Sciatic nerve (tissue), 2 donors: ENCODE results near the gene SUPT3H. TPM values are rescaled to one million over a fixed set of nuclear protein-coding genes. Genes with fewer than 3 reads are reported as not detected.
"Not testable (repeated sequence)": the region's sequence is repeated elsewhere in the genome, so short reads cannot be mapped to it uniquely, and the experiment has no call there.

Source experiments
- ATAC-seq: fragments of 200-7000 bp; cut with Tn5 transposase; one replicate; pipeline ENCODE4 v1.9.1; 2020; ENCODE audit warnings: mild to moderate bottlenecking, moderate library complexity
- DNase-seq: peaks from one replicate; pipeline ENCODE4 v3.0.0-alpha.2; 2020; ENCODE audit warnings: low spot score
- intact Hi-C: fragments of 100-400 bp; cut with DNase I; formaldehyde crosslinking; loops from one replicate; pipeline ENCODE4 v1.14.2; 2022
- total RNA-seq: library from RNA; stranded (reverse); fragmentation: NEBNext Ultra II Directional; extraction: Animal tissue kit (Norgen Biotek cat#: 25700); gene quantifications from one replicate; pipeline ENCODE4 v1.2.1, GENCODE V29; 2021
- donor health status: DM: no; HTN: no; CAD: no.
- donor health status: DM: no; HTN: no; CAD: no.

The SUPT3H gene
- total RNA-seq, 1 donor from 2014 or later = 12.9 TPM

DNA sequence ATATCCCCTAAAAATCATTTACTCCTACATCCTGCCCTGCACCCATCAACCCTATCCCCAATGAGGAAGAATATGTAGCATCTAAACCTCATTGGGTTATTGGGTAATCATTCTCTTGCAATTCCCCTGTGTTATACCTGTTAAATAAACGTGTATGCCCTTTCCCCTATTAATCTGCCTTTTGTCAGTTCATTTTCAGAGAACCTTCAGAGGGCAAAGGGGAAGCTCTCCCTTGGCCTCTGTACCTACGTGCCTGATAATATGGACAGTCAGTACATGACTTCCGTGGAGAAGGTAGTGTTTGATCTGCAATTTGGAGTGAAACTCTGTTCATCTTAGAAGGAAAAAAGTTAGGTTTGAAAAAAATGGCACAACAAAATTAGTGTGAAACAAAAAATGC lies 223.1 kb downstream of the SUPT3H start:
- DNase-seq = no peak
- ATAC-seq = no peak
- intact Hi-C loops = loop anchor here (2.0 kb wide), 1 partner anchor 44 kb away; no protein-coding TSS in a partner anchor

DNA sequence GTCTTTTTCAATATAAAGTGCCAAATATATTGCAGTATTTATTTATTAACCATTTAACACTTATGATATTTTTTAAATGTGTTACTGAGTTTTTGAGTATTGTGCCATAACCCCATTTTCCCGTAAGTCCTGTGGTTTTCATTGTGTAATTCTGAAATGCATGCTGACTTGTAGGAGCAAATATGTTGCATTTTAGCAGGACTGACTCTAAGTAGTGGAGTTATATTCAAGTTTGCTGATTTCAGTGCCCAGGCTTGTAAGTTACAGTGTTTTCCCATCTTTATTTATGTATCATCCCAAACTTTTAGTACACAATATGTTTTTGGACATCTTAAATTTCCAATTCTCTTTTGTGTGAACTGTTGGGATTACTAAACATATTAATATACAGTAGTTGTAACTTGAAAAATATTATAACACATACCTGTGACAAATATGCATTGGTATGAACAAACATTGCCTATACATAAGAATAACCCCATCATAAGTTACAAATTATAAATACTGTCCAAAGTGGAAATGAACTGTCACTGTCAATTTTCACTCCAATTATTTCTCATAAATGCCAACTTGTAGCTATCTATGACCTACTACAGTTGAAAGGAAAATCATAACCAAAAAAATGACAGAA lies 228.9 kb downstream of the SUPT3H start:
- intact Hi-C loops = no loop called here
- ATAC-seq = no peak
- no peak for DNase-seq

DNA sequence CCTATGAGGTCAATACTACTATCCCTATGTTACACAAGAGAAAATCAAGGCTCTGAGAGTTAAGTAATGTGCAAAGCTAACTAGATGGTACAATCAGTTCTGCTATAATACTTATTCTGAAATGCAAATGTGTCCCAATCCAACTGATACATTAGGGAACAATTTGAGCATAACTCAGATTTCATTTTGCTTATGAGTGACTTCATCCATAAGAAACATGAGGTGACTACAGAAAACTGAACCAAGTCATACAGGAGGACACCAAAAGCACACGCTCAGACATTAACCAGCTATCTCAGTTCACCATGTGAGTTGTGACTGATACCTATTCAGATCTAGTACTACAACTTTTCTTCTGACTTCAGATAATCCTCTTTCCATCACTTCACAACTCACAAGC lies 229.5 kb downstream of the SUPT3H start:
- ATAC-seq (no peak), DNase-seq (no peak)
- intact Hi-C loops = no loop called here

DNA sequence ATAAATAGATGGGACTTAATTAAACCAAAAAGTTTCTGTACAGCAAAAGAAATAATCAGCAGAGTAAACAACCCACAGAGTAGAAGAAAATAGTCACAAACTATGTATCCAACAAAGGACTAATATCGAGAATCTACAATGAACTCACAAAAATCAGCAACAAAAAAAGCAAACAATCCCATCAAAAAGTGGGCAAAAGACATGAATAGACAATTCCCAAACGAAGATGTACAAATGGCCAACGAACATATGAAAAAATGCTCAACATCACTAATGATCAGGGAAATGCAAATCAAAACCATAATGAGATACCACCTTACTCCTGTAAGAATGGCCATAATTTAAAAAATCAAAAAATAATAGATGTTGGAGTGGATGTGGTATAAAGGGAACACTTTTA lies 232.1 kb downstream of the SUPT3H start:
- DNase-seq, intact Hi-C loops, ATAC-seq: not testable (repeated sequence)

DNA sequence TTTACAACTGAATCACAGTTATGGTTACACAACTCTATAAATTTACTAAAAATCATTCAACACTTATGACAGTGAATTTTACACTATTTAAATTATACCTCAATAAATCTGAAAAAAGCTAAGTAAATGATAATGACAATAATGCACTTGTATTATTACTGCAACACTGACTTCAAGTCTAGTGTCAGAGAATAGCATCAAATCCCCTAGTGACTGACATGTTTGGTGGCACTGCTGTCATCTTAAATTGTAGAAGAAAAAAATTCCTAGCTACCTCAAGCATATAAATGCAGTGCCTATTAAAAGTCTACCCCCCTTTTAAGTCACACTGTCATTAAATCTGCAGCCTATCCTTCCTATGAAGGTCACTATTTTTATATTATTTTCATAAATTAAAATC lies 239.0 kb downstream of the SUPT3H start:
- no peak for DNase-seq
- ATAC-seq = no peak
- intact Hi-C loops = no loop called here

DNA sequence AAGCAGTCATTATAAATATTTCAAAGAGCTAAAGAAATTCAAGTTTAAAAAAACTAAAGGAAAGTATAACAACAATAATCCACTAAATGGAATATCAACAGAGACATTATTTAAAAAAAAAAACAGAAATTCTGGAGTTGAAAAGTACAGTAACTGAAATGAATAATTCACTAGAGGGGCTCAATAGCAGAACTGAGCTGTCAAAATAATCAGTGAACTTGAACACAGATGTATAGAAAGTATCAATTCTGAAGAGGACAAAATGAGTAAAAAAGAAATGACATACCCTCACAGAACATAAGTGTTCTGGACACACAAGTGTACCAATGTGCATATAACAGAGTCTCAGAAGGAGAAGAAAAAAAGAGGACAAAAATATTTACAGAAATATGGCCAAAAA lies 241.2 kb downstream of the SUPT3H start:
- ATAC-seq = no peak
- intact Hi-C loops = no loop called here
- no peak for DNase-seq

DNA sequence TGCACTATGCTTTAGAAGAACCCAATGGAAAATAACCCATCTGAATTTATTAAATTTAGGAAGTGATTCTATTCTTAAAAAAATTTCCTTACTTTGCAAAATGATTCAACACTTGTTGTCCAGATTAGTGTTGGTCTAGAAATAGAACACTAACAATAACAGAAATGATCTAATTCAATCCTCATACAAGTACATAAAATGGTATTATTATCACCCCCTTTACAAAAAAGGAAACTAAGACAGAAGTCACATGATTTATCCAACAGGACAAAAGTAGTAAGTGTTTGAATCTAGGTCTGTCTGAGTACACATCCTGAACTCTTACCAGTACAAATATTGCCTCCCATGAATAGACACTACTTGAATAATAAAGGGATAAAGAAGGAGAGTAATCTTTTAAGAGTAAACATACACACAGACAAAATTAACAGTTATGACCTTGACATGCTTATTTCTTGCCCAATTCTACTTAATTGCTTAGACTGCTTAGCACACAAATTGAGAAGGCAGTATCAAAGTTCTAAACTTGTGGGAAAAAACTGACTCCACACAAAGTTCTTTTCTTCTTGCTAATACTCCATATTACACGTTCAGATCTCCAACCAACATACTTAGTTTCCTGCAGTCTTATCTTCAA lies 245.0 kb downstream of the SUPT3H start:
- no peak for ATAC-seq
- DNase-seq = no peak
- intact Hi-C loops = no loop called here

DNA sequence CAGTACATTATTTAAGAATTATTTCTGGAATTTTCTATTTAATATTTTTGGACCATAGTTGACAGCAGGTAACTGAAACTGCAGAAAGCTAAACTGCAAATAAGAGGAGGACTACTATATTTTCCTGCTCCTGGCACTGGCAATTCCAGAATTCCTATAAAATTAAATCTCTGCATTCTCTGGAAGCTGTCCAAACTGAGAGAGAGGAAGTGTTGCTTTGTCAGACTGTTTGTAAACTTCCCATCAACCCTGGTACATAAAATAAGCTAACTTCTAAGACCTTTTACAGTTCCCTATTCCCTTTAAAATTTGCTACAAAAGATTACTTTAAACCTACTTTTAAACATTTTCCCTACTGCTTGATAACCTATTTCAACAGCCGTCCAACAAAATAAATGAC lies 245.7 kb downstream of the SUPT3H start:
- ATAC-seq = no peak
- intact Hi-C loops = no loop called here
- no peak for DNase-seq

DNA sequence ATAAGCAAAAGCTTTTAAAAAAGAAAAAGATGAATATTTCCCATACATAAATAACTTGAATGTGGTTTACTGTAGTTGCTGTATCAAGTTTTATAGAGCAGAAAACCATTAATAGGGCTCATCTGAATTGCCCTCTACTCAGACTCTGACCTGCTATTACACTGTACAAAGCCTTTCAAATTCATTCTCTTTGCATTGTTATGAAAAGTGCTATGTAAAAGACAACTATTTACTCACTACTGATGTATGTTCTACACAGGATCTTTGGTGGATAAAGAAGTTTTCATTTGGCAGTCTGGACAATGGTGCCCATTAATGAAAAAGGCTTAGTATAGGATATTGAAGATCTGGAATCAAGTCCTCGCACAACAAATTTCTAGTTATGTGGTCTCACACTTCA lies 248.7 kb downstream of the SUPT3H start:
- DNase-seq = no peak
- no peak for ATAC-seq
- intact Hi-C loops = no loop called here

DNA sequence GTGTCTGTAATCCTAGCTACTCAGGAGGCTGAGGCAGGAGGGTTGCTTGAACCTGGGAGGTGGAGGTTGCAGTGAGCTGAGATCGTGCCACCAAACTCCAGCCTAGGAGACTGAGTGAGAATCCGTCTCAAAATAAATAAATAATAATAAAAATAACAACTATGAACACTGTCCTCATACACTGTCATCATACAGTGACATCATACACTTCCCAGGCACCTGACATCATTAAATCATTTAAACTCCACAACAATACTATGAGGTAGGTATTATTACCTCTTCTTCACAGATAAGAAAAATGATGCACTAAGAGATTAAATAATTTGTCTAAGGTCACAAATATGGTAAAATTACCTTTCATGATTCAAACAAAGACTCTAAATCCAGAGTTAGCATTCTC lies 250.5 kb downstream of the SUPT3H start:
- intact Hi-C loops = no loop called here
- ATAC-seq (no peak), DNase-seq (no peak)

DNA sequence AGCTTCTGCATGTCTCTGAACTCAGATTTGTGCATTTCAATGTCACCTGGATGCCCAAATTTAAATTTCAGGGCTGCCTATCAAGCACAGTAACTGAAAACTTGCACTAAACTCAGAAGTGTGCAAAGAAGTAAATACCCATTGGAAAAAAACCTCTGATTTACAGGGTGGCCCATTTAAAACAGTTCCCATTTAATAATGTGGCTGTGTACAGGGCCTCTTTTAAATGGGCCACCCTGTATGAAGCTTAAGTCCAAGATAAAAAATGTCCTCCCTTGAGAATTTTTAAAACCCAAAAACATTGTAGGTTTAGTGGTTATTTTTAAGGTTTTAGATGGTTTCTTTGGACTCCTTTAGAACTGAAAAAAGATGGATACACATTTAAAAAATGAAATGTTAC lies 251.7 kb downstream of the SUPT3H start:
- ATAC-seq (no peak), DNase-seq (no peak)
- intact Hi-C loops = no loop called here

DNA sequence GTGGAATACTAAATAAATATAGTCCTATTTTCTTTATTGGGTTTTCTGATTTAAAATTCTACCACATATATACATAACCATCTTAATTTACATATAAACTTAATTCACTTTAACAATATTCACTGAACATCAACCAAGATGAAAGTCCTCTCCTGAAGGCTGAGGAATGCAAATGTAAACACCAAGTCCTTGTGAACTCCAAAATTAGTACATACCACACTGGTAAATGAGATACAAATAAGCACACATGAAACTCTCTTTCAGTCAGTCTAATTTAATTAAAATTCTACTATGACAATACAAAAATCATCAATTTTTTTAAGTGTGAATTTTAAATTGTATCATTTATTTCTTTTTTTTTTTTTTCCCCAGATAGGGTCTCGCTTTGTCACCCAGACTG lies 254.7 kb downstream of the SUPT3H start:
- ATAC-seq (no peak), DNase-seq (no peak)
- intact Hi-C loops = no loop called here

DNA sequence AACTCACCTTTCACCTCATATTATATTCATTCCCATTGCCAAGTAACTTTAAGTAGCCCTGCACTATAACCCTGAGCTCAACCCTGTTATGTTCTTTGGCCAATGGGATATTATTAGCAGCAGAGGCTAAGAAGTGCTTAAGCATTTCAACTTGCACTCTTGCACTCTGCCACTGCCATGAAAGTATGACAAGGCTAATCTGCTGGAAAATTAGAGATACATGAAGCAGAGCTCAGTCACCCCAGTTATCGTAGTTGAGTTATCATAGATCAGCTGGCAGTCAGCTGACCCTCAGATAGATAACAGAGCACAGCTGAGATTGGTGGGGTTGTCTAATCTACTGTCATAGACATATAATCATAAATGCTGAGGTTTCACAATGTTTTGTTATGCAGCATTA lies 259.0 kb downstream of the SUPT3H start:
- intact Hi-C loops = no loop called here
- ATAC-seq (peak; percentile 39), DNase-seq (no peak)

DNA sequence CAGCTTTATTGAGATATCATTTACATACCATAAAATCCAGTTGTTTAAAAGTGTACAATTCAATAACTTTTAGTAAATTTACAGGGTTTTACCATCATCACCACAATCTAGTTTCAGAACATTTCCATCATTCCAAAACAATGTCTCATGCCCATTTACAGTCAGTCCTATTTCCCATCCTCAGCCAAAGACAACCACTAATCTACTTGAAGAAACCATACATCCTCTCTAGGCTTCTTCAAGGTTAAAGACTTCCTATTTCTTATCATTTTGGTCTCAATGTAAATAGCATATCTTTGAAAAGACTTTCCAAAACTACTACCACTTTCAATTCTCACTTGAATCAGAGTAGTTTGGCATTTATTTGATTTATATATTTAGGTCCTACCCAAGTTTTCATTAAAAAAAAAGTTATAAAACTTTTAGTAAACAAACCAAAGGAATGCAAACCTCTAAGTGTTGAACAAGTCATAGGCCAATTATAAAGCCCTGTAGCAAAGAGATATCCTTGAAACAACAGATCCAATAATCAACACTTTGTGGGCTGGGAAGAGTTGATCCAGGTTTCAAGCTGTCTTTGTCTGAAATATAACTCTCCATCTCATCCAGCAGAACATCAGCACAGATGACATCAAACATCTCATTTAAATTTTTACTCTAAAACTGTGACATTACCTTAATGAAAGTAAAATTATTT lies 260.9 kb downstream of the SUPT3H start:
- DNase-seq (no peak), ATAC-seq (no peak)
- intact Hi-C loops = no loop called here

DNA sequence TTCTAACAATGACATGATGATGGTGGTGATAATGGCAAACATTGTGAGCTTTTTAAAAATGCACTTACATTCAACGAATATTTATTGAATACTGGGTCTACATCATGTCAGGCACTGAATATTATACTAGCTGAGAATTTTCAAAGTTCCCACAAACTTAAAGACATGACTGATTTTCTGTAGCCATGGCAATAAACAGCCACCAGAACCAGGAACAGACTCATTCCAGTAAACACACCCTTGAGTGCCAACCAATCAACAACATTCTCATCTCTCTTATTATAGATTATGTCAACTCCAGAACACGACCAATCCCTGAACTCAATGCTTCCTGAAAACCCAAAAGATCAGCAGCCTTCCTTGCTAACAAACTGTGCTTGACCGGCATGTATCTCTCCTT lies 262.0 kb downstream of the SUPT3H start:
- intact Hi-C loops = no loop called here
- no peak for ATAC-seq
- DNase-seq = no peak

DNA sequence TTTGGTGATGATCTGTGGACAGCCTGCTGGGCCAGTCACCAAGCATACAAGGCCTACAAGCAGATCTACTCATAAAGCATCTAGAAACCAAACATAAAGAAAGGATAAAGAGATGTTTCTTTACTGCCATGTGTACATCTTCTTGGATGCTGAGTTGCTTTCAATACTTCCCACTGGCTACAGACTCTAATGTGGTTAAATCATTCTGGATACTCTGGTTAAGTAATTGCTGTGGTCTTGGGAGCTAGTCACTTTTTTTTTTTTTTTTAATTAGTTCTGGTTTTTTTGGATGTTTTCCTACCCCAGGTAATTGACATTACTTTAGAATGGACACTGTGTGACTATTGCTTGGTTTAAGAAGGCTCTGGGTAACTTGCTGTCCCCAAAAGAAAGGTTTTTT lies 265.0 kb downstream of the SUPT3H start:
- ATAC-seq (no peak), DNase-seq (no peak)
- intact Hi-C loops = no loop called here

DNA sequence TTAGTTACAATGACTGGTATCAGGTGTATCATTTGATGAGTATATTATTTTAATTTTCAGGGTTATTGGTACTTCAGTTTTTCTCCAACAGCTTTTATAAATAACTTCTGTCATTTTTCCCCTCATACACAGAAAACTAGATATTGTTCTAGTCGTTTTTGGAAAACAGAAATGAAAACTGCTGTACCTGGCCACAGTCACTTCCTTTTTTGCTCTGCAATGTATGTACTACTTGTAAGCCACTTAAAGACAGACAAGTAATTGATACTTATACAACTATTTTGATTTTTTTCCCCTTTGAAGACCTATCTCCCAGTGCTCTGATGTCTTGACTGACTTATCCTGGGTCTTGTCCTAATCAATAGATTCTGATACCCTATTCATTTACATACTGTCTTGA lies 268.2 kb downstream of the SUPT3H start:
- DNase-seq (no peak), ATAC-seq (no peak)
- intact Hi-C loops = no loop called here

DNA sequence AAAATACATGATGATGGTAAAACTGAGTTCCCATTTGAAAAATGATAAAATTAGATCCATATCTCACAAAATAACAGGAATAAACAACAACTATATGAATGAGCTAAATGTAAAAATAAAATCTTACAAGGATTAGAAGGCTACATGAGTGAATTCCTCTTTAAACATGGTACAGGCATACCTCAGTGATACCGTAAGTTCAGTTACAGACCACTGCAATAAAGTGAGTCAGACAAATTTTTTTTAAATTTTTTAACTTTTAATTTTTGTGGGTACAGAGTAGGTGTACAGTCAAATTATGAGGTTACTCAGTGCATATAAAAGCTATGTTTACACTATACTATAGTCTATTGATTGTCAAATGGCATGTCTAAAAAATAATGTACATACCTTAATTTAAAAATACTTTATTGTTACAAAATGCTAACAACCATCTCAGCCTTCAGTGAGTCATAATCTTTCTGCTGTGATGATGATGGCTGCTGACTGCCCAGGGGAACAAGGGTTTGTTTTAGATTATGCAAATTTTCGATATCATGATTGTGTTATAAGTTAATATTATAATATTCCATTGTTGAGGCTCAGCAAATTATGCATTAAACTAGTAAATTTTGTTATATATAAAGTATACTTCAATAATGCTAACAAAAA lies 272.4 kb downstream of the SUPT3H start:
- no peak for DNase-seq

DNA sequence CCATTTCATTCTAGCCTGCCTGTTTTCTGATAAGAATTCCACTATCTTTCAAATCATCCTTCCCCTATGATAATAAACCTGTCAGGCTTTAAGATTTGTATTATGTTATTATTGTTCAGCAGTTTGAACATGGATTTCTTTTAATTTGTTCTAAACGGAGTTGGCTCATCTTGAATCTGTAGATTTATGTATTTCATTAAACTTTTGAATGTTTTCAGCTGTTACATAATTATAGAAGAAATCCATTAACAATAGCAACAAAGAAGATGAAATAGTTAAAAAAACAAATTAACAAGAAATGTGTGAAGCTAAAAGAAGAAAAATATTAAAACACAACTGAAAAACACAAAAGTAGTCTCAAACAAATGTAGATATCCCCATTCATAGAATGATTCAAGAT lies 273.3 kb downstream of the SUPT3H start:
- ATAC-seq = no peak
- intact Hi-C loops = no loop called here

More for the DNA sequence above, 272.4 kb downstream of the SUPT3H start:
- intact Hi-C loops = no loop called here
- no peak for ATAC-seq

DNA sequence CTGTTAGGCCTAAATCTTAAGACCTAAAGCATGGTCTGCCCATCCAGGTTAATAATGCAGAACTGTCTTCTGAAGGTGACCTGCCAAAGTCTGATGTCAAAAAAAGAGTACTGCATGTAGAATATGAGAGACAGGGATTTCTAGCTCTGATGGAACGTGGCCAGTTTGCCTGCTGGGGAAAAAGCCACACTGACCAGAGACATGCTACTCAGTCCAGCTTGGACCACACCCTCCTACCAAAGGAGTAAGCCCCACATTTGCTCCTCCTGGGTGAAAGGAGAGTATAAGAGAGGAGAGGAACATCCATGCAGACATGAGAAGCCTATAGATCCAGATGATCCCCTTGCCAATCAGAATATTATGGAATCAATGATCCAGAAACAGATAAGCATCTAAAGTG lies 279.5 kb downstream of the SUPT3H start:
- DNase-seq (no peak), ATAC-seq (no peak)
- intact Hi-C loops = no loop called here

More for the DNA sequence above, 273.3 kb downstream of the SUPT3H start:
- DNase-seq = no peak
